Keratinocyte (primary cell): Measurements from ENCODE around the gene TAF11. TPM values are rescaled to one million over a fixed set of nuclear protein-coding genes. Genes with fewer than 3 reads are reported as not detected.

Experiments used
- DNase-seq: peaks from one replicate; pipeline ENCODE4 v3.0.0-alpha.2; 2011; ENCODE audit warnings: low read depth, missing footprints, low spot score
- FAIRE-seq: peaks from 2 replicates; lab custom pipeline; 2011; peaks lifted over from hg19 to GRCh38; lab: Jason Lieb, UNC
- H2AFZ ChIP-seq: 2 replicates; pipeline ENCODE4 v1.6.0; 2012; ENCODE audit warnings: low read length, control low read depth, inconsistent platforms; ENCODE audit not compliant: control insufficient read depth
- H3K27ac ChIP-seq: 2 replicates; pipeline ENCODE4 v1.5.1; 2011; ENCODE audit warnings: low read length; ENCODE audit not compliant: control insufficient read depth, insufficient read depth
- H3K27me3 ChIP-seq: 3 replicates; pipeline ENCODE4 v1.6.0; 2011; ENCODE audit warnings: low read length; ENCODE audit not compliant: control insufficient read depth, insufficient read depth; ENCODE audit errors: extremely low read depth
- H3K36me3 ChIP-seq, 2 experiments: 2 replicates in 1 of 2; 3 replicates in 1 of 2; pipeline ENCODE4 v1.5.1; 2011; ENCODE audit warnings: low read length in 2 of 2, mild to moderate bottlenecking in 1 of 2; ENCODE audit not compliant: control insufficient read depth in 2 of 2, insufficient read depth in 2 of 2; ENCODE audit errors: extremely low read depth in 1 of 2
- H3K4me1 ChIP-seq: 3 replicates; pipeline ENCODE4 v1.5.1; 2011; ENCODE audit warnings: low read length; ENCODE audit not compliant: control insufficient read depth, insufficient read depth; ENCODE audit errors: extremely low read depth
- H3K4me2 ChIP-seq: 3 replicates; pipeline ENCODE4 v1.6.0; 2011; ENCODE audit warnings: low read depth, low read length; ENCODE audit not compliant: control insufficient read depth, insufficient read depth; ENCODE audit errors: extremely low read depth
- H3K4me3 ChIP-seq, 3 experiments: fragments of 200-600 bp in 1 of 3; sonication (generic) in 1 of 3; 2 replicates in 2 of 3; 3 replicates in 1 of 3; pipeline ENCODE4 v1.5.1; 2011 to 2016; ENCODE audit warnings: low read length in 3 of 3, mild to moderate bottlenecking in 3 of 3, control low read depth in 2 of 3, inconsistent platforms in 1 of 3, low read depth in 1 of 3, mixed read lengths in 1 of 3, mixed run types in 1 of 3, moderate library complexity in 1 of 3; ENCODE audit not compliant: control insufficient read depth in 2 of 3, insufficient read depth in 2 of 3; ENCODE audit errors: extremely low read depth in 1 of 3
- H3K79me2 ChIP-seq: 2 replicates; pipeline ENCODE4 v1.6.0; 2012; ENCODE audit warnings: low read length; ENCODE audit not compliant: control insufficient read depth, insufficient read depth
- H3K9ac ChIP-seq: 3 replicates; pipeline ENCODE4 v1.6.0; 2011; ENCODE audit warnings: low read length; ENCODE audit not compliant: control insufficient read depth, insufficient read depth; ENCODE audit errors: extremely low read depth
- H3K9me1 ChIP-seq: 3 replicates; pipeline ENCODE4 v1.6.0; 2011; ENCODE audit warnings: low read length; ENCODE audit not compliant: control insufficient read depth, insufficient read depth; ENCODE audit errors: extremely low read depth
- H3K9me3 ChIP-seq: 2 replicates; pipeline ENCODE4 v1.5.1; 2012; ENCODE audit warnings: low read depth, low read length; ENCODE audit not compliant: control insufficient read depth
- H4K20me1 ChIP-seq: 3 replicates; pipeline ENCODE4 v1.6.0; 2011; ENCODE audit warnings: low read length; ENCODE audit not compliant: control insufficient read depth, insufficient read depth; ENCODE audit errors: extremely low read depth
- CTCF ChIP-seq, 3 experiments: IDR thresholded peaks in 1 of 3; conservative IDR thresholded peaks in 1 of 3; optimal IDR thresholded peaks in 1 of 3; 2 replicates in 2 of 3; 3 replicates in 1 of 3; pipeline versions ENCODE3 to v1.5.1; 2011; ENCODE audit warnings: low read length in 3 of 3, mild to moderate bottlenecking in 3 of 3, moderate library complexity in 2 of 3, control low read depth in 1 of 3, inconsistent platforms in 1 of 3; ENCODE audit not compliant: insufficient read depth in 2 of 3; ENCODE audit errors: extremely low read depth in 1 of 3
- EZH2 ChIP-seq: IDR thresholded peaks from one replicate; pipeline ENCODE4 v1.6.1; 2012; ENCODE audit warnings: inconsistent platforms, mild to moderate bottlenecking, low read length, moderate library complexity
- dilution Hi-C: fragments of 300-500 bp; cut with MboI; formaldehyde crosslinking; loops from one replicate; pipeline ENCODE4 v1.7.0; 2020; ENCODE audit warnings: low sequenced_read_pairs; ENCODE audit not compliant: extremely low pct_ligation_motif_present
- polyA plus RNA-seq, 5 experiments: library from polyadenylated mRNA; depleted of rRNA in 3 of 5; stranded (reverse) in 3 of 5; stranded (forward) in 1 of 5; unstranded in 1 of 5; fragments of >200 nt; gene quantifications; 1 replicate in 1 of 5; 2 replicates in 3 of 5; 3 replicates in 1 of 5; pipeline versions ENCODE4 v1.2.1 to v1.2.3, GENCODE V29; 2011 to 2012; ENCODE audit warnings: missing spikeins in 2 of 5, low read depth in 1 of 5, low replicate concordance in 1 of 5

The TAF11 gene
- polyA plus RNA-seq, 1 donor (not counting 4 experiments of a cell fraction or from before 2014, with no cell fraction given) = 31.5 TPM

- TF ChIP-seq CTCF (optimal IDR thresholded peaks at IDR 0.05 in 1 of 3, IDR thresholded peaks at IDR 0.05 in 1 of 3, conservative IDR thresholded peaks at IDR 0.05 in 1 of 3; ENCODE audit: extremely low read depth in 1 of 3, insufficient read depth in 2 of 3, low read length in 3 of 3) = no peak
- no peak for TF ChIP-seq EZH2
- Histone ChIP-seq H3K4me1 (no peaks in the 10 kb centered on the region), H3K4me2 (no peak overlapping the region), H3K9me1 (no peaks in the 10 kb centered on the region), H3K4me3 (no peak overlapping the region), H3K27ac (no peak overlapping the region), H3K9ac (no peak overlapping the region), H3K27me3 (no peaks in the 10 kb centered on the region), H3K36me3 (peaks cover 0 to 5% of the 10 kb centered on the region in 2 experiments), H3K9me3 (no peaks in the 10 kb centered on the region), H3K79me2 (no peaks in the 10 kb centered on the region), H4K20me1 (no peaks in the 10 kb centered on the region), H2AFZ (no peak overlapping the region)
- FAIRE-seq = no peak
- dilution Hi-C loops = no loop called here
- DNase-seq = no peak
Observed at GRCh38 chr6:34864007-34864406, 23.8 kb downstream of the TAF11 start.

- Histone ChIP-seq H3K4me1 (no peaks in the 10 kb centered on the region), H3K36me3 (peaks cover 2 to 7% of the 10 kb centered on the region in 2 experiments), H3K9me3 (no peaks in the 10 kb centered on the region), H3K9ac (no peak overlapping the region), H3K27ac (no peak overlapping the region), H3K79me2 (no peaks in the 10 kb centered on the region), H3K4me3 (no peak overlapping the region), H4K20me1 (no peaks in the 10 kb centered on the region), H3K27me3 (no peaks in the 10 kb centered on the region), H3K4me2 (no peak overlapping the region), H2AFZ (no peak overlapping the region), H3K9me1 (no peaks in the 10 kb centered on the region)
- DNase-seq (no peak), FAIRE-seq (no peak)
- no peak for TF ChIP-seq EZH2
- no peak for TF ChIP-seq CTCF (optimal IDR thresholded peaks at IDR 0.05 in 1 of 3, IDR thresholded peaks at IDR 0.05 in 1 of 3, conservative IDR thresholded peaks at IDR 0.05 in 1 of 3; ENCODE audit: extremely low read depth in 1 of 3, insufficient read depth in 2 of 3, low read length in 3 of 3)
- dilution Hi-C loops = no loop called here
Observed at GRCh38 chr6:34860776-34861175, 27.1 kb downstream of the TAF11 start.
